Neuronal stem cell (in vitro differentiated cells): Measurements from ENCODE around the gene CDX2. TPM values are rescaled to one million over a fixed set of nuclear protein-coding genes. Genes with fewer than 3 reads are reported as not detected.

Experiments used
- DNase-seq: peaks from one replicate; pipeline ENCODE4 v3.0.0-alpha.2; 2013; ENCODE audit warnings: low spot score
- H2AFZ ChIP-seq: one replicate; pipeline ENCODE4 v1.6.1; 2013; ENCODE audit warnings: mild to moderate bottlenecking, low read length, inconsistent platforms
- H2AK5ac ChIP-seq: 2 replicates; pipeline ENCODE4 v1.6.1; 2013; ENCODE audit warnings: low read depth, mild to moderate bottlenecking, inconsistent platforms, low read length, moderate library complexity, mixed read lengths
- H2BK120ac ChIP-seq: 2 replicates; pipeline ENCODE4 v1.6.1; 2013; ENCODE audit warnings: low read depth, mild to moderate bottlenecking, inconsistent platforms, low read length, moderate library complexity, mixed read lengths
- H2BK12ac ChIP-seq: one replicate; pipeline ENCODE4 v1.6.1; 2013; ENCODE audit warnings: low read length, inconsistent platforms
- H2BK15ac ChIP-seq: 2 replicates; pipeline ENCODE4 v1.6.1; 2013; ENCODE audit warnings: mild to moderate bottlenecking, low read length, inconsistent platforms, mixed read lengths
- H2BK5ac ChIP-seq: one replicate; pipeline ENCODE4 v1.6.1; 2013; ENCODE audit warnings: inconsistent platforms, mild to moderate bottlenecking, low read length, moderate library complexity
- H3K14ac ChIP-seq: one replicate; pipeline ENCODE4 v1.6.1; 2013; ENCODE audit warnings: low read length, inconsistent platforms
- H3K18ac ChIP-seq: 2 replicates; pipeline ENCODE4 v1.6.1; 2013; ENCODE audit warnings: low read length, inconsistent platforms
- H3K23ac ChIP-seq: 2 replicates; pipeline ENCODE4 v1.6.1; 2013; ENCODE audit warnings: low read depth, mild to moderate bottlenecking, mixed read lengths, low read length, inconsistent platforms; ENCODE audit not compliant: poor library complexity
- H3K27ac ChIP-seq: replicated peaks from 3 replicates; pipeline ENCODE4 v1.5.1; 2013; ENCODE audit warnings: low read length, inconsistent platforms
- H3K27me3 ChIP-seq, 3 experiments: 2 replicates each; pipeline ENCODE4 v1.6.1; 2013; ENCODE audit warnings: low read length in 3 of 3, mild to moderate bottlenecking in 2 of 3, inconsistent platforms in 1 of 3, low read depth in 1 of 3, mixed read lengths in 1 of 3, moderate library complexity in 1 of 3; ENCODE audit not compliant: control insufficient read depth in 3 of 3, insufficient read depth in 3 of 3
- H3K36me3 ChIP-seq, 2 donors: replicated peaks in 1 of 2; 2 replicates each; pipeline ENCODE4 v1.6.1; 2013; ENCODE audit warnings: low read length in 2 of 2; ENCODE audit not compliant: control insufficient read depth in 2 of 2, insufficient read depth in 2 of 2
- H3K4ac ChIP-seq: 2 replicates; pipeline ENCODE4 v1.6.1; 2013; ENCODE audit warnings: inconsistent platforms, mild to moderate bottlenecking, low read length, moderate library complexity
- H3K4me1 ChIP-seq, 2 donors: 1 replicate in 1 of 2; 2 replicates in 1 of 2; pipeline ENCODE4 v1.6.1; 2013; ENCODE audit warnings: low read length in 2 of 2, low read depth in 1 of 2; ENCODE audit not compliant: control insufficient read depth in 2 of 2, insufficient read depth in 1 of 2
- H3K4me2 ChIP-seq: one replicate; pipeline ENCODE4 v1.6.1; 2013; ENCODE audit warnings: mild to moderate bottlenecking, low read length, inconsistent platforms; ENCODE audit not compliant: insufficient read depth, poor library complexity, severe bottlenecking
- H3K4me3 ChIP-seq, 2 donors: 2 replicates each; pipeline ENCODE4 v1.5.1; 2013; ENCODE audit warnings: low read length in 2 of 2, mild to moderate bottlenecking in 2 of 2, inconsistent platforms in 1 of 2, moderate library complexity in 1 of 2
- H3K79me1 ChIP-seq: one replicate; pipeline ENCODE4 v1.6.1; 2013; ENCODE audit warnings: low read depth, mild to moderate bottlenecking, inconsistent platforms, low read length, moderate library complexity
- H3K9ac ChIP-seq: one replicate; pipeline ENCODE4 v1.6.1; 2013; ENCODE audit warnings: mild to moderate bottlenecking, low read depth, low read length, inconsistent platforms; ENCODE audit not compliant: poor library complexity
- H3K9me3 ChIP-seq, 2 donors: replicated peaks in 1 of 2; 2 replicates each; pipeline versions ENCODE3 to v1.6.1; 2013; ENCODE audit warnings: low read length in 2 of 2, mild to moderate bottlenecking in 2 of 2, inconsistent platforms in 1 of 2, low read depth in 1 of 2, mixed read lengths in 1 of 2, moderate library complexity in 1 of 2; ENCODE audit not compliant: control insufficient read depth in 2 of 2, insufficient read depth in 1 of 2
- H4K8ac ChIP-seq: one replicate; pipeline ENCODE4 v1.6.1; 2013; ENCODE audit warnings: low read depth, mild to moderate bottlenecking, inconsistent platforms, low read length, moderate library complexity
- H4K91ac ChIP-seq: one replicate; pipeline ENCODE4 v1.6.1; 2013; ENCODE audit warnings: low read length, low read depth, mild to moderate bottlenecking, inconsistent platforms; ENCODE audit not compliant: poor library complexity
- WGBS, 2 donors: extraction: QIAGEN DNeasy Blood & Tissue Kit; methylation state at CpG; one replicate each; pipeline ENCODE4 v1.1.7; 2013; ENCODE audit warnings: missing lambda C conversion rate in 2 of 2, mixed read lengths in 1 of 2; ENCODE audit not compliant: insufficient read length in 2 of 2, insufficient replicate concordance in 1 of 2; ENCODE audit errors: extremely low coverage in 2 of 2; 5-methylcytosine and 5-hydroxymethylcytosine counted together
- small RNA-seq: library from polyadenylated mRNA; stranded (forward); fragments of <200 nt; extraction: miRNeasy Mini kit (QIAGEN cat#:217004); gene quantifications from one replicate; pipeline ENCODE3, GENCODE V24; 2013; ENCODE audit not compliant: insufficient read depth

CDX2 gene

GRCh38 chr13:27915301-27916207, 53.6 kb downstream of the CDX2 start:
- H3K27ac ChIP-seq: no peak overlapping the region
- H2BK15ac ChIP-seq: no peak overlapping the region
- H2BK12ac ChIP-seq: no peak overlapping the region
- peaks cover 2 to 6% of the 10 kb centered on the region in 2 donors for H3K4me1 ChIP-seq
- no peak overlapping the region for H3K14ac ChIP-seq
- H3K9ac ChIP-seq: no peak overlapping the region
- peaks cover 23 to 71% (median 58%) of the 10 kb centered on the region in 3 experiments for H3K27me3 ChIP-seq
- H3K36me3 ChIP-seq: no peaks in the 10 kb centered on the region
- no peak overlapping the region for H2AFZ ChIP-seq
- H3K4ac ChIP-seq: no peak overlapping the region
- no peak overlapping the region for H3K23ac ChIP-seq
- H3K4me2 ChIP-seq: no peak overlapping the region
- no peak overlapping the region for H2BK120ac ChIP-seq
- H4K91ac ChIP-seq: no peak overlapping the region
- no peak overlapping the region for H3K4me3 ChIP-seq
- no peak overlapping the region for H2BK5ac ChIP-seq
- DNase-seq: no peak
- no peaks in the 10 kb centered on the region for H3K79me1 ChIP-seq
- no CpG with 5 or more reads among the region's 10 CpGs for WGBS, 2 donors
- H3K18ac ChIP-seq: no peak overlapping the region
- H4K8ac ChIP-seq: no peak overlapping the region
- no peak overlapping the region for H2AK5ac ChIP-seq
- peaks cover 0 to 8% of the 10 kb centered on the region in 2 donors for H3K9me3 ChIP-seq

- no peak overlapping the region for H2BK5ac ChIP-seq
- peaks cover 0 to 2% of the 10 kb centered on the region in 2 donors for H3K9me3 ChIP-seq
- WGBS, 2 donors: no CpG with 5 or more reads among the region's 1 CpG
- H2BK12ac ChIP-seq: no peak overlapping the region
- peaks cover 7 to 70% (median 37%) of the 10 kb centered on the region in 3 experiments for H3K27me3 ChIP-seq
- no peak overlapping the region for H3K4me2 ChIP-seq
- DNase-seq: no peak
- H2AK5ac ChIP-seq: no peak overlapping the region
- no peak overlapping the region for H3K18ac ChIP-seq
- H3K4me1 ChIP-seq: peaks cover 0 to 4% of the 10 kb centered on the region in 2 donors
- H3K36me3 ChIP-seq: no peaks in the 10 kb centered on the region
- no peak overlapping the region for H3K23ac ChIP-seq
- H3K27ac ChIP-seq: no peak overlapping the region
- no peak overlapping the region for H4K91ac ChIP-seq
- H3K79me1 ChIP-seq: no peaks in the 10 kb centered on the region
- H3K4me3 ChIP-seq: no peak overlapping the region
- H2AFZ ChIP-seq: no peak overlapping the region
- no peak overlapping the region for H2BK15ac ChIP-seq
- no peak overlapping the region for H3K9ac ChIP-seq
- no peak overlapping the region for H2BK120ac ChIP-seq
- H3K4ac ChIP-seq: no peak overlapping the region
- H3K14ac ChIP-seq: no peak overlapping the region
- no peak overlapping the region for H4K8ac ChIP-seq
Observed at GRCh38 chr13:27913160-27913559, 56.0 kb downstream of the CDX2 start.

GRCh38 chr13:27911521-27911920, 57.6 kb downstream of the CDX2 start:
- H3K9ac ChIP-seq: no peak overlapping the region
- H3K36me3 ChIP-seq: no peaks in the 10 kb centered on the region
- no peak overlapping the region for H3K4ac ChIP-seq
- H3K4me1 ChIP-seq: peaks cover 0 to 2% of the 10 kb centered on the region in 2 donors
- no peak overlapping the region for H3K4me2 ChIP-seq
- H2AK5ac ChIP-seq: no peak overlapping the region
- H2BK120ac ChIP-seq: no peak overlapping the region
- no peak overlapping the region for H3K14ac ChIP-seq
- peaks cover 0 to 63% (median 24%) of the 10 kb centered on the region in 3 experiments for H3K27me3 ChIP-seq
- no peak overlapping the region for H3K18ac ChIP-seq
- H4K91ac ChIP-seq: no peak overlapping the region
- no peak overlapping the region for H3K23ac ChIP-seq
- no peak overlapping the region for H2BK15ac ChIP-seq
- no peak overlapping the region for H2BK12ac ChIP-seq
- H4K8ac ChIP-seq: no peak overlapping the region
- no peak overlapping the region for H3K4me3 ChIP-seq
- WGBS, 2 donors: no CpG with 5 or more reads among the region's 2 CpGs
- H3K9me3 ChIP-seq: peaks cover 0 to 3% of the 10 kb centered on the region in 2 donors
- no peak overlapping the region for H2BK5ac ChIP-seq
- no peak overlapping the region for H3K27ac ChIP-seq
- no peak overlapping the region for H2AFZ ChIP-seq
- DNase-seq: no peak
- no peaks in the 10 kb centered on the region for H3K79me1 ChIP-seq

Small RNA genes within 50 kb of the gene (small RNA-seq; reads per million reads assigned to genes)
- gene ATP5F1EP2 (not detected), gene RN7SL272P (not detected)
